Natural killer cell treated with Interleukin-12 subunit alpha and Interleukin-12 subunit beta and Interleukin-15 and Interleukin-18, amount 100 ng/mL, for 72 hours (primary cell): Measurements from ENCODE around the gene SLC12A5. TPM values are rescaled to one million over a fixed set of nuclear protein-coding genes. Genes with fewer than 3 reads are reported as not detected.

Experiments
- ATAC-seq, 2 donors: fragments of 150-1000 bp; cut with Tn5 transposase in 1 of 2; sonication (Bioruptor Pico), chemical (Tn5 transposase) in 1 of 2; 2 replicates each; pipeline ENCODE4 v1.10.0; 2021
- DNase-seq: peaks from one replicate; pipeline ENCODE4 v3.0.0; 2022; ENCODE audit warnings: low spot score
- H3K27ac Mint-ChIP-seq, 2 donors: 1 replicate in 1 of 2; 2 replicates in 1 of 2; pipeline ENCODE4 v1.8.0; 2022; ENCODE audit warnings: mixed read lengths in 2 of 2, mild to moderate bottlenecking in 1 of 2, moderate library complexity in 1 of 2
- H3K27me3 Mint-ChIP-seq, 2 donors: 1 replicate in 1 of 2; 2 replicates in 1 of 2; pipeline ENCODE4 v1.8.0; 2022; ENCODE audit warnings: mixed read lengths in 2 of 2
- H3K36me3 Mint-ChIP-seq: one replicate; pipeline ENCODE4 v1.8.0; 2022; ENCODE audit warnings: mixed read lengths
- H3K4me1 Mint-ChIP-seq, 2 donors: 1 replicate in 1 of 2; 2 replicates in 1 of 2; pipeline ENCODE4 v1.8.0; 2022; ENCODE audit warnings: low read depth in 2 of 2, mixed read lengths in 2 of 2, mild to moderate bottlenecking in 1 of 2
- H3K4me3 Mint-ChIP-seq: one replicate; pipeline ENCODE4 v1.8.0; 2022; ENCODE audit warnings: mixed read lengths
- H3K9me3 Mint-ChIP-seq: 2 replicates; pipeline ENCODE4 v1.8.0; 2022; ENCODE audit warnings: mixed read lengths
- total RNA-seq, 2 donors: library from RNA; stranded (reverse); gene quantifications; one replicate each; pipeline ENCODE4 v1.2.3, GENCODE V29; 2022

The SLC12A5 gene
- total RNA-seq, 2 donors from 2014 or later: not detected

DNA sequence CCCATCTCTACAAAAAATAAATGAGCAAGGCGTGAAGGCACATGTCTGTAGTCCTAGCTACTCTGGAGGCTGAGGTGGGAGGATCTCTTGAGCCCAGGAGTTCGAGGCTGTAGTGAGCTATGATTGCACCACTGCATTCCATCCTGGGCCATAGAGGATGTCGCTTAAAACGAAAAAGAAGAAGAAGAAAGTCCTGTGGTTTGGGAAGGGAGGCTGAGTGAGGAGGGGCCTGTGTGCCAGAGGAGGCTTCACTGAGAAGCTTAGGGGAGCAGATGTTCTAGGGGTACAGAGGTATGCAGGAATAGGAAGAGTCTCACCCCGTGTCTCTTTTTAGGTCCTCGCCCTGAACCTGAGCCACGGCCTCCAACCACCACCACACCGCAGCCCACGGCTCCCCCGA lies 16.1 kb upstream of the SLC12A5 start:
- Mint-ChIP-seq H3K4me1 (peaks cover 43 to 52% of the 10 kb centered on the region in 2 donors), H3K36me3 (peaks cover 6% of the 10 kb centered on the region), H3K27ac (no peak overlapping the region), H3K27me3 (peaks cover 37 to 63% of the 10 kb centered on the region in 2 donors), H3K4me3 (peak overlapping the region; percentile 28), H3K9me3 (peaks cover 2% of the 10 kb centered on the region)
- DNase-seq (no peak), ATAC-seq (no peak)

- peaks cover 38 to 47% of the 10 kb centered on the region in 2 donors for H3K4me1 Mint-ChIP-seq
- ATAC-seq: no peak
- no peak for DNase-seq
- peaks cover 39 to 68% of the 10 kb centered on the region in 2 donors for H3K27me3 Mint-ChIP-seq
- H3K9me3 Mint-ChIP-seq: peaks cover 2% of the 10 kb centered on the region
- H3K27ac Mint-ChIP-seq: no peak overlapping the region
- H3K36me3 Mint-ChIP-seq: peaks cover 6% of the 10 kb centered on the region
- H3K4me3 Mint-ChIP-seq: peak overlapping the region; percentile 52
Observed at GRCh38 chr20:46013322-46013828, 15.6 kb upstream of the SLC12A5 start.

GRCh38 chr20:46013829-46014516 lies 15.0 kb upstream of the SLC12A5 start:
- H3K9me3 Mint-ChIP-seq: peaks cover 2% of the 10 kb centered on the region
- peaks cover 6% of the 10 kb centered on the region for H3K36me3 Mint-ChIP-seq
- ATAC-seq: peak; percentile 85
- H3K4me1 Mint-ChIP-seq: peaks cover 34 to 43% of the 10 kb centered on the region in 2 donors
- peak overlapping the region; percentile 52 for H3K4me3 Mint-ChIP-seq
- H3K27ac Mint-ChIP-seq: no peak overlapping the region
- peaks cover 42 to 71% of the 10 kb centered on the region in 2 donors for H3K27me3 Mint-ChIP-seq
- peak; percentile 73 for DNase-seq

- Mint-ChIP-seq H3K9me3 (peaks cover 2% of the 10 kb centered on the region), H3K27ac (no peak overlapping the region)
Observed at GRCh38 chr20:46014517-46015396, 14.3 kb upstream of the SLC12A5 start.

GRCh38 chr20:46017272-46017671 lies 11.7 kb upstream of the SLC12A5 start:
- H3K27ac Mint-ChIP-seq: no peak overlapping the region
- ATAC-seq: no peak
- peaks cover 26 to 54% of the 10 kb centered on the region in 2 donors for H3K27me3 Mint-ChIP-seq

More at GRCh38 chr20:46014517-46015396, 14.3 kb upstream of the SLC12A5 start:
- ATAC-seq: no peak
- H3K4me3 Mint-ChIP-seq: peak overlapping the region; percentile 52
- H3K36me3 Mint-ChIP-seq: peaks cover 6% of the 10 kb centered on the region
- H3K4me1 Mint-ChIP-seq: peaks cover 29 to 35% of the 10 kb centered on the region in 2 donors
- H3K27me3 Mint-ChIP-seq: peaks cover 37 to 66% of the 10 kb centered on the region in 2 donors
- no peak for DNase-seq

GRCh38 chr20:46018112-46018511 lies 10.9 kb upstream of the SLC12A5 start:
- Mint-ChIP-seq H3K27ac (no peak overlapping the region), H3K36me3 (peaks cover 5% of the 10 kb centered on the region), H3K4me3 (no peak overlapping the region), H3K4me1 (peaks cover 14 to 20% of the 10 kb centered on the region in 2 donors), H3K27me3 (peaks cover 20 to 47% of the 10 kb centered on the region in 2 donors), H3K9me3 (no peaks in the 10 kb centered on the region)
- no peak for ATAC-seq
- no peak for DNase-seq

More at GRCh38 chr20:46017272-46017671, 11.7 kb upstream of the SLC12A5 start:
- Mint-ChIP-seq H3K36me3 (peaks cover 5% of the 10 kb centered on the region), H3K9me3 (no peaks in the 10 kb centered on the region), H3K4me3 (no peak overlapping the region), H3K4me1 (peaks cover 22 to 25% of the 10 kb centered on the region in 2 donors)
- DNase-seq: no peak

- DNase-seq (no peak), ATAC-seq (no peak)
- no peak overlapping the region for H3K27ac Mint-ChIP-seq
- no peaks in the 10 kb centered on the region for H3K9me3 Mint-ChIP-seq
- H3K4me1 Mint-ChIP-seq: peaks cover 19 to 25% of the 10 kb centered on the region in 2 donors
- peaks cover 5% of the 10 kb centered on the region for H3K36me3 Mint-ChIP-seq
- H3K4me3 Mint-ChIP-seq: no peak overlapping the region
- peaks cover 25 to 51% of the 10 kb centered on the region in 2 donors for H3K27me3 Mint-ChIP-seq
Observed at GRCh38 chr20:46018611-46019010, 10.4 kb upstream of the SLC12A5 start.

DNA sequence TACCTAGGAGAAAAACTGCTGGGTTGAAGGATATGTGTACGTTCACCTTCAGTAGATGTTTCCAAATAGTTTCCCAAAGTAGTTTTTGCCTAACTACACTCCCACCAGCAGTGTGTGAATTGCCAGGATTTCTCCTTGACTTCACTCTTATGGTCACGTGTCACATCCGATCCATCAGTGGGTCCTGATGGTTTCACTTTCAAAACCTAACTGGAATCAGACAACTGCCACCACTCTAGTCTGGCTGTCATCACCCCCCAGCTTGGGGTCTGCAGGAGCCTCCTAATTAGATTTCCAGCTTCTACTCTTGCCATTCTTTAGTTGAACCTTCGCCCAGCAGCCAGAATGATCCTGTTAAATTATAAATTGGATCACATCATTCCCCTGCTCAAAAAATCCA lies 8.5 kb upstream of the SLC12A5 start:
- DNase-seq (no peak), ATAC-seq (no peak)
- H3K4me1 Mint-ChIP-seq: peaks cover 16 to 21% of the 10 kb centered on the region in 2 donors
- H3K36me3 Mint-ChIP-seq: peaks cover 5% of the 10 kb centered on the region
- H3K4me3 Mint-ChIP-seq: peak overlapping the region; percentile 62
- H3K27me3 Mint-ChIP-seq: peaks cover 40 to 60% of the 10 kb centered on the region in 2 donors
- no peaks in the 10 kb centered on the region for H3K9me3 Mint-ChIP-seq
- H3K27ac Mint-ChIP-seq: no peak overlapping the region

GRCh38 chr20:46021361-46022359 lies 7.4 kb upstream of the SLC12A5 start:
- Mint-ChIP-seq H3K27ac (no peak overlapping the region), H3K9me3 (no peaks in the 10 kb centered on the region), H3K27me3 (peaks cover 43 to 54% of the 10 kb centered on the region in 2 donors), H3K4me1 (peaks cover 16 to 21% of the 10 kb centered on the region in 2 donors), H3K36me3 (peaks cover 5% of the 10 kb centered on the region), H3K4me3 (peak overlapping the region; percentile 62)
- DNase-seq (no peak), ATAC-seq (peak; percentile 68 to 82)

DNA sequence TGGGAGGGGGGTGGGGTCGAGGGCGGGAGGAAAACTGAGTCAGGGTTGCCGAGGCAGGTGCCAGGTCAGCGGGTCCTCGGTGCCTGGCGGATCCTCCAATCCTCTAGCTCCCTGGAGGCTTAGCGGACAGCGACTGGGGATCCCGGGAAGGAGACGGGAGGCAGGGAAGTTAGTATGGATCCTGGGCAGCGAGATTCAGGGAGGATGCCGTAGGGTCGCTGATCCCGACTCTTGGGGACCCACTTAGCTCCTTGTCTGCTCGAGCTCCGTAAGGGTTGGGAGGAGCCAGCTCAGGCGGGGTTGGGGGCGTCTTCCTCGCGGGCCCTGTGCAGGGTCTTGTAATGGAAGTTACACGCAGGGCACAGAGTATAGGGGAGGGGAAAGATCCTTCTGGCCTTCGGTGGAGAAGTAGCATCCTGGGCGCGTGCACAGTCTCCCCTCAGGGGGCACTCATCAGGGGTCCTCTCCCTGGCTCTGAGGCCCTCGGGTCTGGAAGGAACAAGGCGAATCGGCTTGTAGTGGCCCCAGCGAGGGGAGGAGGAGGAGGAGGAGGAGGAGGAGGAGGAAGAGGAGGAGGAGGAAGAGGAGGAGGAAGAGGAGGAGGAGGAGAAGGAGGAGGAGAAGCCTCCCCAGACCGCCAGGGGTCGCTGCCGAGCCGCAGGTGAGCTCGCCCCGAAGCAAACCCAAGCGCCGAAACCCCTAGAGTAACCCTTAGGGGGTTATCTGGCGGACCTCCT lies 6.4 kb upstream of the SLC12A5 start:
- Mint-ChIP-seq H3K4me3 (peak overlapping the region; percentile 62), H3K27me3 (peaks cover 43 to 56% of the 10 kb centered on the region in 2 donors), H3K4me1 (peaks cover 16% of the 10 kb centered on the region in 2 donors), H3K27ac (no peak overlapping the region), H3K9me3 (no peaks in the 10 kb centered on the region), H3K36me3 (peaks cover 5% of the 10 kb centered on the region)
- ATAC-seq (peak; percentile 54 to 68), DNase-seq (peak; percentile 77)

- H3K27ac Mint-ChIP-seq: no peak overlapping the region
- H3K9me3 Mint-ChIP-seq: no peaks in the 10 kb centered on the region
- DNase-seq (no peak), ATAC-seq (no peak)
- peaks cover 44 to 52% of the 10 kb centered on the region in 2 donors for H3K27me3 Mint-ChIP-seq
- H3K4me1 Mint-ChIP-seq: peaks cover 16% of the 10 kb centered on the region in 2 donors
- H3K36me3 Mint-ChIP-seq: peaks cover 5% of the 10 kb centered on the region
- H3K4me3 Mint-ChIP-seq: peak overlapping the region; percentile 62
Observed at GRCh38 chr20:46023148-46023484, 5.9 kb upstream of the SLC12A5 start.

DNA sequence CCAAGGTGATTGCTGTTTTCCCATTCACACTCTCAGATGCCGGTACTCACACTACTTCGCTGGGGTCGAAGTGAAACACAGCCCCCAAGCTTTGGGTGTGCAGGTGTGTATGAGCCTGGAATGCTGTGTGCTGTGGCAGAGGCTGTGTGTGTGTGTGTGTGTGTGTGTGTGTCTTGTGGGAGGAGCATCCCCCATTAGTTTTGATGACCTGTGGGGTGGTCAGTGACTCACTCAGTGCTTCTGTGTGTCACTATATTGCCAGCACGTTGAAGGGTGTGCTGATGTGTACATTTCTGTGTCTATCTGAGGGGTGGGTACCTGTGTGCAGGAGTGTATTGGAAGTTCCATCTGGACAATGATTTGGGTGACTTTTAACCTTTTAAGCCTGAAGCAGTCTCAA lies 5.0 kb upstream of the SLC12A5 start:
- no peak for DNase-seq
- Mint-ChIP-seq H3K27me3 (peaks cover 40 to 43% of the 10 kb centered on the region in 2 donors), H3K4me1 (peaks cover 16% of the 10 kb centered on the region in 2 donors), H3K36me3 (peaks cover 5% of the 10 kb centered on the region), H3K27ac (no peak overlapping the region), H3K4me3 (peak overlapping the region; percentile 62), H3K9me3 (no peaks in the 10 kb centered on the region)
- no peak for ATAC-seq
